Mammary epithelial cell (primary cell): ENCODE results near the gene LRP1.

Experiments
- EZH2 ChIP-seq: IDR thresholded peaks from 2 replicates; pipeline ENCODE4 v1.6.1; 2012; ENCODE audit warnings: low read length, inconsistent platforms, borderline replicate concordance
- TF ChIP-seq, protein P1 (sequence below), 2 donors: IDR thresholded peaks in 1 of 2; conservative IDR thresholded peaks in 1 of 2; 2 replicates each; pipeline ENCODE4 v1.5.1; 2011 to 2012; ENCODE audit warnings: inconsistent platforms in 2 of 2, low read length in 2 of 2, mild to moderate bottlenecking in 2 of 2, control low read depth in 1 of 2, low read depth in 1 of 2; ENCODE audit not compliant: insufficient read depth in 1 of 2; ENCODE audit errors: extremely low read depth in 1 of 2

DNA sequence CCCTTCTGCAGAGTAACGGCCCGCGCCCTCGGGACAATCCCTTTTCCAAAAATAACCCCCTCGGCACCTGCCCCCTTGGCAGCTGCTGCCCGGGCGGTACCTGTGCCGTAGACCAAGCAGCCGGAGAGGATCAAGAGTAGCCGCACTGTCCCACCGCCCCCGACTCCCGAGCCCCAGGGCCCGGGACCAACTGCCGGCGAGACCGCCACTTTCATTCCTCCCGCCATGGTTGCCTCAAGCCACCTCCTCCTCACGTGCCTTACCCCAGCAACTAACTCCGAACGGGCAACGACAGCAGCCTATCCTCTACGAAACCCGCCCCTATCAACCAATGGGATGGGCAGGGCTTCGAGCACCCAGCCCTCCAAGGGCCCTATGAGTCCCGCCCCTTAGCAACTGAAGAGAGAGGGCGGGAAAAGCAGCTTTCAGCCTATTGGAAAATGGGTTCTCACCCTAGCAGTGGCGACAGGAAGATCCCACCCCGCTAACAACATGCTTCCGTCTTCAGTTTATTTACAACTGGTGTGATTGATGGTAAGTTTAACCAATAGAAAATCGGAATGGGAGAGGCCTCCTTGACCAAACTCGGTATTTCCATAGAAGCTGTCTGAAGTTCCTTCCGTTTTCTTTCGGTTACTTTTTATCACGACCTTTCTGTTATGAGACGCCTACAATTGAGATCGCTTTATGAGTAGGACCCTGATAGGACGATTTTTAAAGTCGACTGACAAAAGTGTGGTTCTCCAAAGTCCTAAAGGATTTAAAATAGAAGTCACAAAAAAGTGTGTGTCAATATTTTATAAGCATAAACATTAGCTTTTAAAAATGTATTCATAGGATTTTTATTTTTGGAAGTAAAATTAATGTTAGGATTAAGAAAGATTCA is 49.5 kb upstream of the LRP1 start, which contains the start of gene NEMP1:
- TF ChIP-seq, protein P1, sequence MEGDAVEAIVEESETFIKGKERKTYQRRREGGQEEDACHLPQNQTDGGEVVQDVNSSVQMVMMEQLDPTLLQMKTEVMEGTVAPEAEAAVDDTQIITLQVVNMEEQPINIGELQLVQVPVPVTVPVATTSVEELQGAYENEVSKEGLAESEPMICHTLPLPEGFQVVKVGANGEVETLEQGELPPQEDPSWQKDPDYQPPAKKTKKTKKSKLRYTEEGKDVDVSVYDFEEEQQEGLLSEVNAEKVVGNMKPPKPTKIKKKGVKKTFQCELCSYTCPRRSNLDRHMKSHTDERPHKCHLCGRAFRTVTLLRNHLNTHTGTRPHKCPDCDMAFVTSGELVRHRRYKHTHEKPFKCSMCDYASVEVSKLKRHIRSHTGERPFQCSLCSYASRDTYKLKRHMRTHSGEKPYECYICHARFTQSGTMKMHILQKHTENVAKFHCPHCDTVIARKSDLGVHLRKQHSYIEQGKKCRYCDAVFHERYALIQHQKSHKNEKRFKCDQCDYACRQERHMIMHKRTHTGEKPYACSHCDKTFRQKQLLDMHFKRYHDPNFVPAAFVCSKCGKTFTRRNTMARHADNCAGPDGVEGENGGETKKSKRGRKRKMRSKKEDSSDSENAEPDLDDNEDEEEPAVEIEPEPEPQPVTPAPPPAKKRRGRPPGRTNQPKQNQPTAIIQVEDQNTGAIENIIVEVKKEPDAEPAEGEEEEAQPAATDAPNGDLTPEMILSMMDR (conservative IDR thresholded peaks at IDR 0.05 in 1 of 2, IDR thresholded peaks at IDR 0.05 in 1 of 2; ENCODE audit: extremely low read depth in 1 of 2, insufficient read depth in 1 of 2, low read depth in 1 of 2, low read length in 2 of 2): no peak
- no peak for TF ChIP-seq EZH2
